HepG2 (cell line): ENCODE results near the gene CTIF.

Experiments
- ARHGAP35 ChIP-seq: sonication (generic); formaldehyde crosslinking; IDR thresholded peaks from 2 replicates; pipeline ENCODE4 v1.9.0; 2022; ENCODE audit warnings: mild to moderate bottlenecking, inconsistent platforms, moderate library complexity, missing genetic modification reagents, borderline replicate concordance
- CTCF ChIP-seq: sonication (generic); formaldehyde crosslinking; IDR thresholded peaks from 2 replicates; pipeline ENCODE4 v1.5.0; 2020; ENCODE audit warnings: mild to moderate bottlenecking, missing genetic modification reagents, moderate library complexity
- MED1 ChIP-seq: sonication (generic); formaldehyde crosslinking; IDR thresholded peaks from 2 replicates; pipeline ENCODE4 v1.4.0; 2020; ENCODE audit warnings: missing genetic modification reagents
- NR2C2 ChIP-seq: sonication (generic); formaldehyde crosslinking; IDR thresholded peaks from 2 replicates; pipeline ENCODE4 v1.4.0; 2020; ENCODE audit warnings: missing genetic modification reagents, mild to moderate bottlenecking, moderate library complexity, borderline replicate concordance
- SIN3A ChIP-seq: IDR thresholded peaks from 2 replicates; pipeline ENCODE4 v1.6.1; 2011; ENCODE audit warnings: low read depth, mild to moderate bottlenecking, control low read depth, low read length, borderline replicate concordance
- SMAD3 ChIP-seq: sonication (generic); formaldehyde crosslinking; IDR thresholded peaks from 2 replicates; pipeline ENCODE4 v1.4.0; 2020; ENCODE audit warnings: missing genetic modification reagents
- SOX6 ChIP-seq, 2 experiments: fragments of 450-650 bp in 1 of 2; sonication (generic) in 1 of 2; formaldehyde crosslinking in 1 of 2; IDR thresholded peaks; 2 replicates each; pipeline versions ENCODE4 v1.4.0 to v1.6.1; 2017 to 2020; ENCODE audit warnings: antibody characterized with exemption in 1 of 2, mild to moderate bottlenecking in 1 of 2, missing genetic modification reagents in 1 of 2
- SP1 ChIP-seq, 2 experiments: fragments of 450-650 bp in 1 of 2; sonication (generic) in 1 of 2; formaldehyde crosslinking in 1 of 2; IDR thresholded peaks; 2 replicates each; pipeline versions ENCODE4 v1.4.0 to v1.6.1; 2016 to 2020; ENCODE audit warnings: missing genetic modification reagents in 1 of 2
- ZBTB43 ChIP-seq: sonication (generic); formaldehyde crosslinking; conservative IDR thresholded peaks from 2 replicates; pipeline ENCODE4 v1.4.0; 2020; ENCODE audit warnings: missing genetic modification reagents
- ZBTB8A ChIP-seq: sonication (generic); formaldehyde crosslinking; IDR thresholded peaks from 2 replicates; pipeline ENCODE4 v1.4.0; 2020; ENCODE audit warnings: mild to moderate bottlenecking, low read depth, missing genetic modification reagents, borderline replicate concordance
- ZNF660 ChIP-seq: sonication (generic); formaldehyde crosslinking; IDR thresholded peaks from 2 replicates; pipeline ENCODE4 v1.5.1; 2020; ENCODE audit warnings: mild to moderate bottlenecking, low read depth, missing genetic modification reagents, borderline replicate concordance

DNA sequence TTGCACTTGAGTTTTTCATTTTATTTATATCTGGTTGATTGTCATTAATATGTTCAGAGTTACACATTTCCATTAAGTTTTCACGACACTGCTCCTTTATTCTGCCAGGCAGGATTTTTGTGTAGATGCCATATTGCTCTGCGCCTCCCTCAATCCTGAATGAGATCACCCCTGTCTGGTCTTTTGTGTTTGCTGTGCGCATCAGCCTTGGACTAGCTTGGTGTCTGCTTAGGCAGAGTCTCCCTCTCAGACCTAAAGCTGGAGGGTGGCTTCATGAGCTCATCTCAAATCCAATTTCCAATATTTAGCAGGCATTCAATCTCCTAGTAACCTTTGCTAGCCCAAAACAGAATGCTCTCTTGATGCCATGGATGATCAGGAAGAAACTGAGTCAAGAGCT lies 274.5 kb downstream of the CTIF start:
- TF ChIP-seq MED1 (CRISPR knock-in tag) (no peak), SIN3A (no peak), ZBTB43 (CRISPR knock-in tag) (no peak), CTCF (no peak), SMAD3 (no peak), ZBTB8A (CRISPR knock-in tag) (no peak), NR2C2 (CRISPR knock-in tag) (no peak), SP1 (IDR thresholded peaks at IDR 0.05) (no peak), SP1 (CRISPR knock-in tag; IDR thresholded peaks at IDR 0.05) (no peak), ZNF660 (no peak), ARHGAP35 (no peak), SOX6 (IDR thresholded peaks at IDR 0.05) (no peak), SOX6 (CRISPR knock-in tag; IDR thresholded peaks at IDR 0.05) (no peak)
